GM13976 (cell line): ENCODE measurements around the gene KIAA0586.

Experiments used
- DNase-seq: peaks from one replicate; pipeline ENCODE4 v3.0.0; 2012; ENCODE audit warnings: low spot score
- in situ Hi-C: fragments of 300-500 bp; cut with MboI; formaldehyde crosslinking; loops from one replicate; pipeline ENCODE4 v1.12.0; 2022; ENCODE audit warnings: low sequenced_read_pairs, mixed read lengths, inconsistent platforms; ENCODE audit not compliant: unreplicated experiment
- TF ChIP-seq, protein P1 (sequence below): IDR thresholded peaks from 2 replicates; pipeline ENCODE4 v1.5.1; 2012; ENCODE audit warnings: borderline replicate concordance, mild to moderate bottlenecking; ENCODE audit not compliant: insufficient read depth; ENCODE audit errors: extremely low read depth, missing control alignments, control extremely low read depth

The KIAA0586 gene

GRCh38 chr14:58598028-58598803 lies 170.7 kb downstream of the KIAA0586 start:
- in situ Hi-C loops, result no loop called here
- DNase-seq, result no peak
- TF ChIP-seq, protein P1, sequence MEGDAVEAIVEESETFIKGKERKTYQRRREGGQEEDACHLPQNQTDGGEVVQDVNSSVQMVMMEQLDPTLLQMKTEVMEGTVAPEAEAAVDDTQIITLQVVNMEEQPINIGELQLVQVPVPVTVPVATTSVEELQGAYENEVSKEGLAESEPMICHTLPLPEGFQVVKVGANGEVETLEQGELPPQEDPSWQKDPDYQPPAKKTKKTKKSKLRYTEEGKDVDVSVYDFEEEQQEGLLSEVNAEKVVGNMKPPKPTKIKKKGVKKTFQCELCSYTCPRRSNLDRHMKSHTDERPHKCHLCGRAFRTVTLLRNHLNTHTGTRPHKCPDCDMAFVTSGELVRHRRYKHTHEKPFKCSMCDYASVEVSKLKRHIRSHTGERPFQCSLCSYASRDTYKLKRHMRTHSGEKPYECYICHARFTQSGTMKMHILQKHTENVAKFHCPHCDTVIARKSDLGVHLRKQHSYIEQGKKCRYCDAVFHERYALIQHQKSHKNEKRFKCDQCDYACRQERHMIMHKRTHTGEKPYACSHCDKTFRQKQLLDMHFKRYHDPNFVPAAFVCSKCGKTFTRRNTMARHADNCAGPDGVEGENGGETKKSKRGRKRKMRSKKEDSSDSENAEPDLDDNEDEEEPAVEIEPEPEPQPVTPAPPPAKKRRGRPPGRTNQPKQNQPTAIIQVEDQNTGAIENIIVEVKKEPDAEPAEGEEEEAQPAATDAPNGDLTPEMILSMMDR, result no peak

DNA sequence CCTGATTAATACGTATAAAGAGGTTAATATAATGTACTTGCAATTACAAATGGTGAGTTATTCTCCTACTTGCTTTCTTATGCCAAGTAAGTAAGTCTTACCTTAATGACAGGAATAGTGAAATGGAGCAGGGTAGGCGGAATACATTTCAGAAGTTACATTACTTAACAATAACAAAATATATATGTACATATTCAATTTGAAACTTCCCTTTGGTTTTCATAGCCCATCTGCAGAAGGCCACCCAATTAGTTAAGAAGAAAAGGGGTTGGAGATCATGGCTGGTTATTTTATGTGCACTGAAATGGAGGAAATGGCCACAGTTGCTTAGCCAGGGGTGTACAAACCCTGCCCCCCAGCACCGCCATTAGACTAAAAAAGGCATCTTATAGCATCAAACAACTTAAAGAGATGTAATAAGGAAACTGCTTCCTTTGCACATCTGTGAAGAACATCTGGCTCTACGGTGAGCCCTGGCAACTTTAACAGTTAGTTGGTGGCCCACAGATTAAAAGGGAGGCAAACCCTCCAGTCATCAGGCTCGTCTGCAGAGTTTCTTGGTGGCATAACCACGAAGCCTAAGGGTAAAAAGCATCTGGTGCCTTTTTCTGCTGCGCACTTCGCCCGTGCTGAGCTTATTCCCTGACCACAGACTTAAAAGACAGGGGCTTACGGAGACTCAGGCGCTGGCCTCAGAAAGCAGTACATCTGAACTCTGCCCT lies 171.4 kb downstream of the KIAA0586 start:
- in situ Hi-C loops, result no loop called here
- no peak for DNase-seq
- TF ChIP-seq, protein P1, result no peak

- TF ChIP-seq, protein P1, result no peak
- in situ Hi-C loops, result no loop called here
Measured at GRCh38 chr14:58599707-58600106, 172.2 kb downstream of the KIAA0586 start.

More at GRCh38 chr14:58599707-58600106, 172.2 kb downstream of the KIAA0586 start:
- DNase-seq, result no peak
